Effector memory CD4-positive, alpha-beta T cell (primary cell): ENCODE data around the gene CSNK1E.

ENCODE experiments used
- DNase-seq, 3 donors: peaks; one replicate each; pipeline ENCODE4 v3.0.0-alpha.2; 2020
- H3K27ac ChIP-seq: 2 replicates; pipeline ENCODE4 v1.7.0; 2013; ENCODE audit warnings: mild to moderate bottlenecking, low read length, moderate library complexity; ENCODE audit not compliant: insufficient read depth, poor library complexity, severe bottlenecking
- H3K27me3 ChIP-seq: replicated peaks from 2 replicates; pipeline ENCODE4 v1.7.0; 2013; ENCODE audit warnings: mild to moderate bottlenecking, low read length; ENCODE audit not compliant: insufficient read depth, control insufficient read depth, poor library complexity, severe bottlenecking
- H3K36me3 ChIP-seq: 2 replicates; pipeline ENCODE4 v1.7.0; 2013; ENCODE audit warnings: mild to moderate bottlenecking, low read length, moderate library complexity; ENCODE audit not compliant: control insufficient read depth, insufficient read depth
- H3K4me1 ChIP-seq: 2 replicates; pipeline ENCODE4 v1.7.0; 2013; ENCODE audit warnings: low read length, mild to moderate bottlenecking; ENCODE audit not compliant: control insufficient read depth, insufficient read depth, poor library complexity, severe bottlenecking
- H3K4me3 ChIP-seq: 2 replicates; pipeline ENCODE4 v1.7.0; 2013; ENCODE audit warnings: low read length, low read depth, mild to moderate bottlenecking; ENCODE audit not compliant: insufficient read depth, poor library complexity, severe bottlenecking
- H3K9me3 ChIP-seq: 2 replicates; pipeline ENCODE4 v1.7.0; 2013; ENCODE audit warnings: mild to moderate bottlenecking, low read length, moderate library complexity; ENCODE audit not compliant: control insufficient read depth

The CSNK1E gene

DNA sequence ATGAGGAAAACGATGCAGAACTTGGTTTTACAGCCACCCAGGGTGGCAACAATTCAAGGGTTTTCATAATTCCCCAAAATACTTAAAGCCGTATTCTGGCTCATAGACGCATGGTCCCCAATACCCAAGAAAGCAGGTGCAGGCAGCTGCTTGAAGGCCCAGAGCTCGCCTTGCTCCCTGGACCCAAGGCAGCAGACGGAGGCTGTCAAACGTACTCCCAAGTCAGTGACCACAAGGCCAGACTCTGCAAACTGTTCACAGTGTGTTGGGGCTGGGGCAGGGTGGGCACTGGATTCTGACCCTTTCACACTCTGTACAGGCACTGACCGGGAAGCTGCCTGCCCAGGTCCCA, 65.9 kb downstream of the CSNK1E start:
- DNase-seq = no peak
- Histone ChIP-seq H3K27me3 (no peaks in the 10 kb centered on the region), H3K4me1 (no peaks in the 10 kb centered on the region), H3K27ac (no peak overlapping the region), H3K36me3 (peaks cover 14% of the 10 kb centered on the region), H3K4me3 (no peak overlapping the region), H3K9me3 (no peaks in the 10 kb centered on the region)

DNA sequence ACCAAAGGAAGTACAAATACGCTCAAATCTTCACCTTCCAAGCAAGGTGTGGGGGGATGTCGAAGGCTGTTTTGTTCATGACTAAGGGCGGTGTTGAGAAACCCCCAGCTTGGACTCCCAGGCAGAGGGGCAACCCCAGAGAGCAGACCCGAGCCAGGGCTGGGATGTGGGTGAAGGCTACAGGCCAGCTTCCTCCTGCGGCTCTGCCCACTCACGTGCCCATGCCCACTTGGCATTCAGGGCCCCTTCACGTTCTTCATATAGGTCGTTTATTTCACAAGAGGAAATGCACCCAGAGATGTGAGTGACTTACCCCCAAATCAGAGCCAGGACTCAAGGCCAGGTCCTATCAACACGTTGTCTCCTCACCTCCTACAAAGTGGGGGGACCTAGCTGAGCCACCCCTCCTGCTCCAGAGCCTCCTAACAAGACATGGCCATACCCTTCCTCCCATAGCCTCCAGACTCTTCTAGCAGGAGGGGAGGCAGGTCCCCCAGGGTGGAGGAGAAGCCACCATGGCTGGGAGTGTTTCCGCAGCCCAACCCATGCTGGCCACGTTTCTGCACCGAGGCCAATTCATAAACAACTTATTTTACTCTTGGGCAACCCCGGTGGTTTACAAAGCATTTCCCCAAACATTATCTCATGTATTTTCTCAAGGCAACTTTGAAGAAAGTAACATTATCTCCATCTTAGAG, 66.4 kb downstream of the CSNK1E start:
- Histone ChIP-seq H3K4me1 (no peaks in the 10 kb centered on the region), H3K27ac (no peak overlapping the region), H3K27me3 (no peaks in the 10 kb centered on the region), H3K36me3 (peaks cover 19% of the 10 kb centered on the region), H3K4me3 (no peak overlapping the region), H3K9me3 (no peaks in the 10 kb centered on the region)
- DNase-seq = no peak

DNA sequence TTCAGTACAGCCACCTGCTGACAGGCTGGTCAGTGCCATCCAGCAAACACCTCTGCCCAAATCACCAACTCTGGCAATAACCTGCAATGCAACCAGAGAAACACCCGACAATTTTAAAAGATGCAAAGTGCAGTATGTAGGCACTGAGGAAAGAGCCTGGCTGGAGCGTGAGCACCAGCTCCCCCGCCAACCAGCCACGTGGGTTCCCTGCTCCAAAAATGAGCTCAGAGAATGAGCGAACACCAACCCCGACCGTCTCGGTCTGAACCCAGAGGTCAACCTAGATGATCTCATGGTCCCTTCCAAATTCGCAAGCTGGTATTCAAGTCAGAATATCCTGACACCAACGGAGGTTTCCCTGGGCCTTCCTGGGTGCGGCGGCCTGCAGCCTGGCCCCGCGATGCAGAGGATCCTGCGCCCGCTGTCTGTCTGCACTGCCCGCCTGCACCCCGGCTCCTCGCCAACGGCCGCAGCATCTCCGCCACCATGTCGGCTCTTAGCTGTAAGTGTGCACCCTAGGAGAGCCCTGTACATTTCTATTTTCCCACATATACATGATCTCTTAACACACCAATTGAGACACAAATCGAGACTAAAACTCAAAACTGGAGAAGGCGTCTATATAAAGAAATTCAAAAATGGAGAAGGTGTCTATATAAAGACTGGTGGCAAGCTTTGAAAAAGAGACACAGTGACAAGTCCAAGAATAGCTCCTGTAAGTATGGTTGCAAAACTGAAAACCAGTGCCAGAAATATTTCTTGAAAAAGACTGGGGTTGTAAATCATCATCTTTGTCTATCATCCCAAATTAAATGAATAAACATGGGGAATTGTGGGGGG, 67.2 kb downstream of the CSNK1E start:
- Histone ChIP-seq H3K4me1 (no peaks in the 10 kb centered on the region), H3K27me3 (no peaks in the 10 kb centered on the region), H3K27ac (no peak overlapping the region), H3K4me3 (no peak overlapping the region), H3K9me3 (no peaks in the 10 kb centered on the region), H3K36me3 (peaks cover 20% of the 10 kb centered on the region)
- DNase-seq = no peak

DNA sequence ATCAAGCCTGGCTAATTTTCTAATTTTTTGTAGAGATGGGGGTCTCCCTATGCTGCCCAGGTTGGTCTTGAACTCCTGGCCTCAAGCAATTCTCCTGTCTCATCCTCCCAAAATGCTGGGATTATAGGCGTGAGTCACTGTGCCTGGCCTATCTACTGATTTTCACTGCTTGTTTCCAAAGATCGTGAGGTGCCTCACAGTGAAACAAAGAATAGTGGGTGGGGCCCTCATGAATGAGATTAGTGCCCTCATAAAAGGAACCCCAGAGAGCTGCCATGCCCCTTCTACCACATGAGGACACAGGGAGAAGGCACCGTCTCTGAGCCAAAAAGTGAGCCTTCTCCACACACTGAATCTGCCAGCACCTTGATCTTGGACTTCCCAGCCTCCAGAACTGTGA, 67.9 kb downstream of the CSNK1E start:
- no peak for DNase-seq
- Histone ChIP-seq H3K9me3 (no peaks in the 10 kb centered on the region), H3K4me1 (no peaks in the 10 kb centered on the region), H3K4me3 (no peak overlapping the region), H3K27ac (no peak overlapping the region), H3K36me3 (peaks cover 20% of the 10 kb centered on the region), H3K27me3 (no peaks in the 10 kb centered on the region)

DNA sequence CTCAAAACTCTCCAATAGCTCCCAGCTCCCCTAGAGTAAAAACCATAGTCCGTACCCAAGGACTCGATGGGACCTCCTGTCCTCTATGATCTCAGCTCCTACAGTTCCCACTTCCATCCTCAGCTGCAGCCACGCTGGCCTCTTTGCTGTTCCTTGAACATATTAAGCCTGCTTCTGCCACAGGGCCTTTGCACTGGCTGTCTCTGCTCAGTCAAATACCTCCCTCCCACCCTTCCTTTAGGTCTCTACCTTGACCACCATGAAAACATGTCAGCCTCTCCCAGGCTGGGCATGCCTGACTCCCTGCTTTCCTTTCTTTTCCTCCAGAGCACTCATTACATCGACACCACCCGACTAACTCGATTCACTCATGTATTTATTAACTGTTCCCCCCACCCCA, 69.0 kb downstream of the CSNK1E start:
- Histone ChIP-seq H3K36me3 (peaks cover 20% of the 10 kb centered on the region), H3K27ac (no peak overlapping the region), H3K9me3 (no peaks in the 10 kb centered on the region), H3K4me3 (no peak overlapping the region), H3K4me1 (no peaks in the 10 kb centered on the region), H3K27me3 (no peaks in the 10 kb centered on the region)
- DNase-seq = no peak

DNA sequence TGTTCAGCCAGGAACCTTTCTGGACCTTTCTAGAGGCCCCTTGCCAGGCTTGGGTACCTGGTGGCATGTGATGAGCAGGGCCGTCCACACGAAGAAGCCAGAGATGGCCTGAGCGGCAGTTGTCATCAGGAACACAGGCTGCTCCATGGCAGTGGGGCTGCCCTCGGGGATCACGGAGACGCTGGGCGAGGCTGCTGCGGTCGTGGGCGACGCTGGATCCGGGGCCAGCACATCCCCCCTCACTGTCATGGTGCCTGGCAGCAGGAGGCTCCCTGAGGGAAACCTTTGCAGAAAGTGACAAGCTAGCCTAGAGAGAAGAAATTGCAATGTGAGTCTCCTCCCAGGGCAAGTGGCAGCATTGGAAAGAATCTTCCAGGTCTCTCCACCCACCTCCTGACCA, 69.5 kb downstream of the CSNK1E start:
- Histone ChIP-seq H3K4me1 (no peaks in the 10 kb centered on the region), H3K27ac (no peak overlapping the region), H3K27me3 (no peaks in the 10 kb centered on the region), H3K4me3 (no peak overlapping the region), H3K9me3 (no peaks in the 10 kb centered on the region), H3K36me3 (peaks cover 20% of the 10 kb centered on the region)
- no peak for DNase-seq

DNA sequence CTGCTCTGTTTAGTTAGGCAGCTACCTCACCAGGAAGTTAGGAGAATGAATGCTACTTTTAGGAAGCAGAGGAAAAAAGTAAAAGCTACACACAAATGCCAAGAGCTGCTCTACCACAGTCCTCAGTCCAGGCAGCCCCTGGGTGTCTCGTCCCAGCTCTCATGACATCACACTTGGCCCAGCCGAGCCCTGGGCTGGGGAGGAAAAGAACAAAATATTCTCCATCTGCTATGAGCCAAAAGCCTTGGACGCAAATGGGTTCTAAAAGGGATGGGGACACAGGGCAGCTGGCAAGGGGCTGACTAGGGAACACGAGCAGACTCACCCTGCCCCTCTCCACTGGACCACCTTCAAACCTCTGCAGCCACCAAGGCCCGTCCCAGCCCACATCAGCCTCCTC, 70.5 kb downstream of the CSNK1E start:
- H3K27ac ChIP-seq = no peak overlapping the region
- no peaks in the 10 kb centered on the region for H3K27me3 ChIP-seq
- no peaks in the 10 kb centered on the region for H3K4me1 ChIP-seq
- no peak for DNase-seq
- no peak overlapping the region for H3K4me3 ChIP-seq
- H3K9me3 ChIP-seq = no peaks in the 10 kb centered on the region
- H3K36me3 ChIP-seq = peaks cover 20% of the 10 kb centered on the region

DNA sequence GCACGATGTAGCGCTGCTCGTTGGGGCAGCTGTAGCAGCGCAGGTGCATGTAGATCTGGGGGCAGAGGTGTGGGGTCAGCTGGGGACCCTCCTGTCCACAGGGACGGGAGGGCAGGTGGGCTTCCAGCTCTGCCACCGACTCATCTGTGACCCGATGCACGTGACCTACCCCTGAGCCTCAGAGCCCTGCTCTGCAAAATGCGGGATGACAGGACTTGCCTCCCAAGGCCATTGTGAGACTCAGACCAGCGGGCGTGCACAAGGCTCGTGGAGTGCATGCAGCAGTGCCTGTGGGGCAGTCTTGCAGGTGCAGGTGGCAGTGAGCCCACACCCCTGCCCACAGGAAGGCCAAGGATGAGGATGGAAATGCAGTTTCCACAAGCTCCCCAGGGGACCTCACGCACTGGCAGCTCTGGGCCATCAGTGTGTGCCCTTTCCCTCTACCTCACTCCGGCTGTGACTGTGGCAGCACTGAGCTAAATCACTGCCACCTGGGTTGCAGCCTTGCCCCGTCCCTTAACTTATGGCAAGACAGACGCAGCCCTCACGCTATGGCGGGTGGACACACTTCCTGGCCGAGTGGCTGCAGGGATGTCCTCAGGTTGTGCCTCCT, 71.1 kb downstream of the CSNK1E start:
- Histone ChIP-seq H3K4me3 (no peak overlapping the region), H3K36me3 (peaks cover 20% of the 10 kb centered on the region), H3K9me3 (no peaks in the 10 kb centered on the region), H3K4me1 (no peaks in the 10 kb centered on the region), H3K27ac (no peak overlapping the region), H3K27me3 (no peaks in the 10 kb centered on the region)
- no peak for DNase-seq

DNA sequence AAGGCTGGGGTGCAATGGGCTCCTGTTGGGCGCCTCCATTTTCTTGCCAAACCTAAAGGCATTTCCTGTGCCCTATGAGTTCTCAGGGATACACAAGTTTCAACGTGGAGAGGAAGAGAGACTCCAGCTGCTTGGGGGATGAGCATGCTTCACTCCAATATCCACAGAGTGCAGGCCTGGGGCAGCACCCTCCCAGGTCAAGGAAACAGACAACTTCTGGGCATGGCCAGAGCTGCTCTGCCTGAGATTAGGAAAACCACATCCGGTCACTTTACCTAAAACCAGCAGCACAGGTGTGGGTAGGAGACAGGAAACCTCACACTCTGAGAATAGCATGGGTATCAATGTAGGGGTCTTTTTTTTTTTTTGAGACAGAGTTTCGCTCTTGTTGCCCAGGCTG, 73.1 kb downstream of the CSNK1E start:
- Histone ChIP-seq H3K9me3 (no peaks in the 10 kb centered on the region), H3K27ac (no peak overlapping the region), H3K4me1 (no peaks in the 10 kb centered on the region), H3K36me3 (peaks cover 20% of the 10 kb centered on the region), H3K4me3 (no peak overlapping the region), H3K27me3 (no peaks in the 10 kb centered on the region)
- DNase-seq = no peak
